GM19035 (cell line): Measurements from ENCODE around the gene CRK.
A peak's percentile ranks its signal among the peaks of the same experiment; 100 is the strongest.

Experiments used
- ATAC-seq: cut with Tn5 transposase; IDR thresholded peaks from one replicate; pipeline ENCODE4 v1.9.1; 2021; ENCODE audit not compliant: unreplicated experiment

CRK gene

GRCh38 chr17:1455797-1456599 lies at the start of gene CRK:
Gene CRK (minus strand): TSS chr17:1456232. CDS start chr17:1456117, 115 bp downstream.
- ATAC-seq: peak; percentile 79

GRCh38 chr17:1505586-1505985 lies 49.6 kb upstream of the CRK start:
- no peak for ATAC-seq

GRCh38 chr17:1504866-1505265 lies 48.8 kb upstream of the CRK start:
- ATAC-seq: no peak

GRCh38 chr17:1503699-1504098 lies 47.7 kb upstream of the CRK start:
- ATAC-seq: no peak

DNA sequence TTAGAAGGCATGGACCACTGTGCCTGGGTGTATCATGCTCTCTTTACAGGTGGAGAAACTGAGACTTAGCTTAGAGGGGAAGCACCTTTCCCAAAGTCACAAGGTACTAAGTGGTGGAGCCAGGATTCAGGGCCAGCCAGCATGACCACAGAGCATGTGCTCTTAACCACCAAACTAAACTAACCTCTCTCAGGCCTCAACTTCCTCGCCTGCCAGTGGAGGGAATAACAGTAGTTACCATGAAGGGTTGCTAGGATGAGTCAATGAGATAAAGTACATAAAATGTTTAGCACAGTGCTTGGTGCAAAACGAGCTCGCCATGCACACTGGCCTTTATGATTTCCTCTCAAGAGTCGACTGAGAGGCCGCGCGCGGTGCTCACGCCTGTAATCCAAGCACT lies 42.8 kb upstream of the CRK start:
- no peak for ATAC-seq

DNA sequence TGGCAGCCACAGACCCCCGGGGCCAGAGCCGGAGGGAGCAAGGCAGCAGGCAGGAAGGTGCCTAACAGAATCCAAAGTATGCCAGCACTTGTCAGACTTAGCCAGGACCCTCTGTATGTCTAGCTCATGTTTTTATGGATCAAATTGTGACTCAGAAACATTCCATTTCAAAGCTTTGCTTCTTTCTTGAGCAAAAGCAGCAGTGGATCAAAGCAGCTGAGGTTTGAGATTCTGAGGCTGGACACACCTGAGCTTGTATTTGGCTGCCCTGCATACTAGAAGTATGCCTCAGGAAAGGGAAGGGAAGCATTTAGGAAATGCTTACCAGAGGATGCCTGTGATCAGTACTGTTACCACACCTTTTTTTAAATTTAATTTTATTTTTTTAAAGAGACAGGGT lies 42.2 kb upstream of the CRK start:
- no peak for ATAC-seq

GRCh38 chr17:1497831-1498230 lies 41.8 kb upstream of the CRK start:
- ATAC-seq: no peak

DNA sequence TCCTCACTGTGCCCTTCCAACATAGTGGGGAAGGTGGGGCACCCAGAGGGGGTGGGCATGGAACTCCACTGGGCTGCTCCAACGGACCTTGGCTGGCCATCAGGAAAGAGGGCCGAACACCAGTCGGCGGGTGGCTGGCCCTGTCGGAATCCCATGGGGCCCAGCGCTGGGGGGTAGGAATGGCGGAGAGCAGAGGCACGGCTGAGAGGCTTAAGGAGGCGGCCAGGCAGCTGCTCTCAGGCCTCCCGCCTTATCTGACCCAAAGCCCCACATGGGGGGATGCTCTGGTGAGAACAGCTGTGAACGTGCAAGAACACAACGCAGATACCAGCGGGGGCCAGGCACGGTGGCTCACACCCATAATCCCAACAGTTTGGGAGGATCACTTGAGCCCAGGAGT lies 40.8 kb upstream of the CRK start:
- no peak for ATAC-seq

GRCh38 chr17:1495265-1495989 lies 39.4 kb upstream of the CRK start:
- ATAC-seq: no peak

- no peak for ATAC-seq
Observed at GRCh38 chr17:1494736-1495253, 38.8 kb upstream of the CRK start.

GRCh38 chr17:1494203-1494602 lies 38.2 kb upstream of the CRK start:
- no peak for ATAC-seq

- ATAC-seq: no peak
Observed at GRCh38 chr17:1493291-1493980, 37.4 kb upstream of the CRK start.

DNA sequence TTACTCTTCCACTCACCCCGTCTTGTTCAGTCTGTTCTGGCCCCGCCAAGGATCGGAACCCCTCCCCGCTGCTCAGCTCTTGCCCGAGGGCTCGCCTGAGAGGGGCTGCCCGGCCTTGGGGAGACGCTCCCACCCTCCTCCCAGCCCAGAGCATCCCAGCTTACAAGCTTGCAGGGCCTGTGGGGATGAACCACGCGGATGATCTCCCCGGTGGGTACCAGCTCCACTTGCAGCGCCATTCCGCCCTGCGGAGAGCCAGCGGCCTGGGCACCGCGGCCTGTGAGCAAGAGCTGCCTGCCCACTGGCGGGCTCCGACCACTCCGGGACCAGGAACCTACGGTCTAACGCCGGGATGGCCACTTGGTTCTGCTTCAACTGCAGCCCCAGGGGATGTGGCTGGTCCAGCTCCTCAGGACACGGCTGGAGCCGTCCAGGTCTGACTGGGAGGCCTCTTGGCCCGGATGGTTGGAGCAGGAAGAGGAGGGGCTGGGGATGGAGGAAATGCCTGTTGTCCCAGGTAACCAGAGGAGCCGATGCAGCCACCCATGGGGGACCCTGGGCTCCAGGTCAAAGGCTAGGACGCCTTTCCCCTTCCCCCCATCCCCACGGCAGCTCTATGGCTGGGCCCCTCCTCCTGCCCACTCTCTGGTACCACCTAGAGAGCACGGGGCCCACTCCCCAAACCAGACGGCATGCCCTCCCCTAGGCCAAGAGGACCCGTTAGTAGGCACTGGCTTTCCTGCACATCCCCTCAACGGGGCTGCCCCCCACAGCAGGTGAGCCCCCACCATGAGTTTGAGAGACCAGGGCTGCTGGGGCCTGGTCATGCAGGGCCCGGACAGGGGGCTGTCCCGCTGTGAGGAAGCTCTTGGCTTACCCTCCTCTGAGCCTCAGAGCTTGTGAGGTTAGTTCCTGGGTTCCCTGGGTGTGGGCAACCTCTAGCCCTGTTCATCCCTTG lies 36.5 kb upstream of the CRK start, which contains the start of gene MYO1C:
TSS of gene MYO1C (minus strand) at position 438 of the 958 bp plus-strand sequence. CDS start at position 239, 199 bp downstream.
- ATAC-seq: no peak

GRCh38 chr17:1491443-1492248 lies 35.6 kb upstream of the CRK start:
- ATAC-seq: peak; percentile 44

- peak; percentile 53 for ATAC-seq
Observed at GRCh38 chr17:1490643-1491442, 34.8 kb upstream of the CRK start.

DNA sequence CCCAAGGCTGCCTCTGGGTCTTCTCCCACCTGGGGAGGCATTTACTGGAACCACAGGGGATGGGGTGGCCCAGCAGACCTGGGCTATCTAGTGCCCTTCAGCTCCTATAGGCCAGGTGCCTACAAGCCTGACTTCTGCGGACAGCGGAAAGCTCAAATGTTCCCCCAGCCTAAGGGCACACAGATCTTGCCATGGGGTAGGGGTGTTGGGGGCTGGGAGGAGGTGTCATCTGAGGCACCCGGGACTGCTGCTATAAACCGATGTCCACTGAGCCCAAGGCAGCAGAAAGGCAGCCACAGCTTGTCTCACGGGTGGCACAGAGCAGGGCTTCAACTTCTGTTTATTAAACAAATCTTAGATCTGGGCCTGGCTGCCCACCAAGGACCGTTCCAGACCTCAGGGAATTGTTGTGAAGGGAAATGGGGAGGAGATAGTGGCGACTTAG lies 32.8 kb upstream of the CRK start:
- no peak for ATAC-seq

GRCh38 chr17:1487939-1488825 lies 32.1 kb upstream of the CRK start:
- ATAC-seq: no peak
